Measurements from ENCODE around the gene LIG1.
"Not testable (repeated sequence)": the region's sequence is repeated elsewhere in the genome, so short reads cannot be mapped to it uniquely, and the experiment has no call there.

The LIG1 gene

GRCh38 chr19:48120505-48120904 lies 49.6 kb downstream of the LIG1 start:
- no peak for DNase-seq

GRCh38 chr19:48118131-48118517 lies 52.0 kb downstream of the LIG1 start:
- no peak for DNase-seq

- no peak for DNase-seq
Measured at GRCh38 chr19:48117515-48118130, 52.5 kb downstream of the LIG1 start.

GRCh38 chr19:48113190-48113917 lies 56.8 kb downstream of the LIG1 start:
- no peak for DNase-seq

- no peak for DNase-seq
Measured at GRCh38 chr19:48111280-48111679, 58.9 kb downstream of the LIG1 start.

GRCh38 chr19:48110350-48110966 lies 59.7 kb downstream of the LIG1 start, which contains the start of gene PLA2G4C:
TSS of gene PLA2G4C (minus strand) at chr19:48110817. CDS start at chr19:48106529, 4,288 bp downstream.
- DNase-seq: peak; percentile 85 to 96

- DNase-seq: no peak
Measured at GRCh38 chr19:48108997-48109782, 61.0 kb downstream of the LIG1 start.

- DNase-seq: no peak
Measured at GRCh38 chr19:48103922-48104321, 66.2 kb downstream of the LIG1 start.

GRCh38 chr19:48102870-48103751 lies 67.0 kb downstream of the LIG1 start:
- DNase-seq: no peak

GRCh38 chr19:48095612-48096175 lies 74.5 kb downstream of the LIG1 start:
- DNase-seq: no peak

- DNase-seq: no peak
Measured at GRCh38 chr19:48094855-48095203, 75.3 kb downstream of the LIG1 start.

GRCh38 chr19:48094129-48094854 lies 75.9 kb downstream of the LIG1 start:
- DNase-seq: no peak

- not testable (repeated sequence) for DNase-seq
Measured at GRCh38 chr19:48091111-48091718, 78.9 kb downstream of the LIG1 start.

- DNase-seq: no peak
Measured at GRCh38 chr19:48090281-48090802, 79.8 kb downstream of the LIG1 start.

- DNase-seq: not testable (repeated sequence)
Measured at GRCh38 chr19:48088991-48089390, 81.2 kb downstream of the LIG1 start.

- no peak for DNase-seq
Measured at GRCh38 chr19:48085904-48086864, 84.0 kb downstream of the LIG1 start.

GRCh38 chr19:48085076-48085475 lies 85.1 kb downstream of the LIG1 start:
- no peak for DNase-seq

- DNase-seq: no peak
Measured at GRCh38 chr19:48081106-48081505, 89.0 kb downstream of the LIG1 start.

- DNase-seq: not testable (repeated sequence)
Measured at GRCh38 chr19:48070177-48070769, 99.9 kb downstream of the LIG1 start.

Data from cerebellar nuclear complex (tissue), 1 donor.